H9 (cell line): ENCODE results near the gene KISS1. TPM values are rescaled to one million over a fixed set of nuclear protein-coding genes. Genes with fewer than 3 reads are reported as not detected.

ENCODE experiments used
- DNase-seq: peaks from one replicate; pipeline ENCODE4 v3.0.0-alpha.2; 2017
- H2AFZ ChIP-seq: one replicate; pipeline ENCODE4 v1.6.1; 2013; ENCODE audit warnings: mild to moderate bottlenecking, low read length, control low read depth, moderate library complexity
- H2AK5ac ChIP-seq: 2 replicates; pipeline ENCODE4 v1.6.1; 2013; ENCODE audit warnings: low read length, control low read depth, mixed read lengths; ENCODE audit not compliant: insufficient read length
- H2BK120ac ChIP-seq: one replicate; pipeline ENCODE4 v1.6.1; 2013; ENCODE audit warnings: low read depth, mild to moderate bottlenecking, low read length, control low read depth, inconsistent platforms; ENCODE audit not compliant: poor library complexity, severe bottlenecking
- H2BK12ac ChIP-seq: 2 replicates; pipeline ENCODE4 v1.6.1; 2013; ENCODE audit warnings: low read length, control low read depth, mixed read lengths, low read depth; ENCODE audit not compliant: insufficient read length
- H2BK15ac ChIP-seq: 2 replicates; pipeline ENCODE4 v1.6.1; 2013; ENCODE audit warnings: low read depth, low read length, control low read depth
- H2BK20ac ChIP-seq: one replicate; pipeline ENCODE4 v1.6.1; 2013; ENCODE audit warnings: low read depth, mild to moderate bottlenecking, low read length, control low read depth, inconsistent platforms; ENCODE audit not compliant: poor library complexity, severe bottlenecking
- H2BK5ac ChIP-seq: 2 replicates; pipeline ENCODE4 v1.6.1; 2013; ENCODE audit warnings: low read length, control low read depth, mixed read lengths; ENCODE audit not compliant: insufficient read length
- H3K14ac ChIP-seq: 2 replicates; pipeline ENCODE4 v1.6.1; 2013; ENCODE audit warnings: low read length, control low read depth; ENCODE audit not compliant: insufficient read depth
- H3K18ac ChIP-seq: 2 replicates; pipeline ENCODE4 v1.6.1; 2013; ENCODE audit warnings: low read depth, mild to moderate bottlenecking, mixed read lengths, low read length, control low read depth; ENCODE audit not compliant: insufficient read length
- H3K23ac ChIP-seq: 2 replicates; pipeline ENCODE4 v1.6.1; 2013; ENCODE audit warnings: low read length, control low read depth, mixed read lengths, low read depth; ENCODE audit not compliant: insufficient read length
- H3K23me2 ChIP-seq: 2 replicates; pipeline ENCODE4 v1.6.1; 2013; ENCODE audit warnings: low read depth, mild to moderate bottlenecking, mixed read lengths, low read length, control low read depth; ENCODE audit not compliant: insufficient read length, poor library complexity, severe bottlenecking
- H3K27ac ChIP-seq: 2 replicates; pipeline ENCODE4 v1.5.1; 2013; ENCODE audit warnings: low read length, control low read depth, mixed read lengths, low read depth; ENCODE audit not compliant: insufficient read length
- H3K27me3 ChIP-seq: 2 replicates; pipeline ENCODE4 v1.6.1; 2013; ENCODE audit warnings: low read length, control low read depth, inconsistent platforms; ENCODE audit not compliant: insufficient read depth
- H3K4ac ChIP-seq: 2 replicates; pipeline ENCODE4 v1.6.1; 2013; ENCODE audit warnings: low read depth, mild to moderate bottlenecking, control low read depth, inconsistent platforms, low read length, moderate library complexity
- H3K4me1 ChIP-seq: 2 replicates; pipeline ENCODE4 v1.6.1; 2013; ENCODE audit warnings: low read length, control low read depth, inconsistent platforms; ENCODE audit not compliant: insufficient read depth
- H3K4me2 ChIP-seq: 2 replicates; pipeline ENCODE4 v1.6.1; 2013; ENCODE audit warnings: low read length, control low read depth, mixed read lengths; ENCODE audit not compliant: insufficient read length, insufficient read depth
- H3K56ac ChIP-seq: 2 replicates; pipeline ENCODE4 v1.6.1; 2013; ENCODE audit warnings: low read depth, mild to moderate bottlenecking, mixed read lengths, low read length, control low read depth; ENCODE audit not compliant: insufficient read length
- H3K79me1 ChIP-seq: 2 replicates; pipeline ENCODE4 v1.6.1; 2013; ENCODE audit warnings: low read depth, mild to moderate bottlenecking, moderate library complexity, low read length, control low read depth, inconsistent platforms; ENCODE audit not compliant: insufficient read depth, poor library complexity, severe bottlenecking
- H3K79me2 ChIP-seq: 2 replicates; pipeline ENCODE4 v1.6.1; 2013; ENCODE audit warnings: low read length, control low read depth, inconsistent platforms; ENCODE audit not compliant: insufficient read depth
- H3K9ac ChIP-seq: 2 replicates; pipeline ENCODE4 v1.6.1; 2013; ENCODE audit warnings: low read length, control low read depth, mixed read lengths; ENCODE audit not compliant: insufficient read length; ENCODE audit errors: extremely low read depth
- H3K9me3 ChIP-seq: one replicate; pipeline ENCODE4 v1.6.1; 2013; ENCODE audit warnings: low read depth, low read length, inconsistent platforms; ENCODE audit not compliant: control insufficient read depth
- H3T11ph ChIP-seq: one replicate; pipeline ENCODE4 v1.6.1; 2013; ENCODE audit warnings: mild to moderate bottlenecking, low read length, control low read depth, inconsistent platforms
- H4K20me1 ChIP-seq: one replicate; pipeline ENCODE4 v1.6.1; 2013; ENCODE audit not compliant: control insufficient read depth, insufficient read length, insufficient read depth
- H4K5ac ChIP-seq: 2 replicates; pipeline ENCODE4 v1.6.1; 2013; ENCODE audit warnings: low read depth, mild to moderate bottlenecking, mixed read lengths, low read length, control low read depth; ENCODE audit not compliant: insufficient read length
- H4K8ac ChIP-seq: replicated peaks from 2 replicates; pipeline ENCODE4 v1.6.1; 2013; ENCODE audit warnings: low read length, control low read depth, mixed read lengths, low read depth; ENCODE audit not compliant: insufficient read length
- H4K91ac ChIP-seq: 2 replicates; pipeline ENCODE4 v1.6.1; 2013; ENCODE audit warnings: low read depth, mild to moderate bottlenecking, moderate library complexity, mixed read lengths, low read length, control low read depth; ENCODE audit not compliant: insufficient read length
- H3K27ac Mint-ChIP-seq, 3 experiments: 2 replicates in 2 of 3; 3 replicates in 1 of 3; pipeline ENCODE4 v1.8.0; 2020 to 2021; ENCODE audit warnings: mixed read lengths in 3 of 3, mild to moderate bottlenecking in 1 of 3, moderate library complexity in 1 of 3
- H3K27me3 Mint-ChIP-seq: 2 replicates; pipeline ENCODE4 v1.8.0; 2021; ENCODE audit warnings: low read depth, mild to moderate bottlenecking, moderate library complexity, mixed read lengths
- H3K36me3 Mint-ChIP-seq, 3 experiments: 2 replicates in 2 of 3; 3 replicates in 1 of 3; pipeline ENCODE4 v1.8.0; 2020 to 2021; ENCODE audit warnings: low read depth in 3 of 3, mixed read lengths in 3 of 3; ENCODE audit not compliant: insufficient read depth in 1 of 3
- H3K4me1 Mint-ChIP-seq, 2 experiments: 2 replicates each; pipeline ENCODE4 v1.8.0; 2020; ENCODE audit warnings: mixed read lengths in 2 of 2
- H3K4me3 Mint-ChIP-seq, 2 experiments: 2 replicates in 1 of 2; 3 replicates in 1 of 2; pipeline ENCODE4 v1.8.0; 2020 to 2021; ENCODE audit warnings: mild to moderate bottlenecking in 2 of 2, mixed read lengths in 2 of 2, moderate library complexity in 1 of 2
- H3K9me3 Mint-ChIP-seq, 2 experiments: 2 replicates in 1 of 2; 3 replicates in 1 of 2; pipeline ENCODE4 v1.8.0; 2020; ENCODE audit warnings: mild to moderate bottlenecking in 2 of 2, mixed read lengths in 2 of 2, moderate library complexity in 1 of 2
- WGBS: extraction: QIAGEN DNeasy Blood & Tissue Kit; methylation state at CpG from one replicate; pipeline ENCODE4 v1.1.7; 2013; ENCODE audit warnings: missing lambda C conversion rate, low lambda C conversion rate, mixed read lengths; ENCODE audit not compliant: insufficient read length; ENCODE audit errors: extremely low coverage; 5-methylcytosine and 5-hydroxymethylcytosine counted together
- total RNA-seq: library from RNA; stranded (reverse); gene quantifications from 2 replicates; pipeline ENCODE4 v1.2.1, GENCODE V29; 2021
- TF ChIP-seq, protein P1 (sequence below): fragments of 200-600 bp; sonication (generic); conservative IDR thresholded peaks from 3 replicates; pipeline ENCODE4 v1.8.0; 2021; ENCODE audit warnings: antibody characterized with exemption, mild to moderate bottlenecking

The KISS1 gene
- total RNA-seq, 1 experiment from 2014 or later, result 0.68 TPM

GRCh38 chr1:204172404-204173029 lies 23.8 kb downstream of the KISS1 start:
- H2AK5ac ChIP-seq, result no peak overlapping the region
- WGBS, result no CpG with 5 or more reads among the region's 2 CpGs
- Mint-ChIP-seq H3K4me1 (no peaks in the 10 kb centered on the region), H3K36me3 (peaks cover 0 to 17% (median 8%) of the 10 kb centered on the region in 3 experiments; a peak in 5 of 7 replicates), H3K27ac (no peak overlapping the region; a peak in 1 of 7 replicates), H3K9me3 (peaks cover 32 to 34% of the 10 kb centered on the region in 2 experiments), H3K27me3 (peaks cover 13% of the 10 kb centered on the region), H3K4me3 (no peak overlapping the region)
- no peak overlapping the region for H3K27ac ChIP-seq
- no peaks in the 10 kb centered on the region for H3K4me1 ChIP-seq
- H4K8ac ChIP-seq, result no peak overlapping the region
- H3K79me2 ChIP-seq, result no peaks in the 10 kb centered on the region
- no peak overlapping the region for H3T11ph ChIP-seq
- H3K56ac ChIP-seq, result no peak overlapping the region
- no peak overlapping the region for H2BK15ac ChIP-seq
- TF ChIP-seq, protein P1, sequence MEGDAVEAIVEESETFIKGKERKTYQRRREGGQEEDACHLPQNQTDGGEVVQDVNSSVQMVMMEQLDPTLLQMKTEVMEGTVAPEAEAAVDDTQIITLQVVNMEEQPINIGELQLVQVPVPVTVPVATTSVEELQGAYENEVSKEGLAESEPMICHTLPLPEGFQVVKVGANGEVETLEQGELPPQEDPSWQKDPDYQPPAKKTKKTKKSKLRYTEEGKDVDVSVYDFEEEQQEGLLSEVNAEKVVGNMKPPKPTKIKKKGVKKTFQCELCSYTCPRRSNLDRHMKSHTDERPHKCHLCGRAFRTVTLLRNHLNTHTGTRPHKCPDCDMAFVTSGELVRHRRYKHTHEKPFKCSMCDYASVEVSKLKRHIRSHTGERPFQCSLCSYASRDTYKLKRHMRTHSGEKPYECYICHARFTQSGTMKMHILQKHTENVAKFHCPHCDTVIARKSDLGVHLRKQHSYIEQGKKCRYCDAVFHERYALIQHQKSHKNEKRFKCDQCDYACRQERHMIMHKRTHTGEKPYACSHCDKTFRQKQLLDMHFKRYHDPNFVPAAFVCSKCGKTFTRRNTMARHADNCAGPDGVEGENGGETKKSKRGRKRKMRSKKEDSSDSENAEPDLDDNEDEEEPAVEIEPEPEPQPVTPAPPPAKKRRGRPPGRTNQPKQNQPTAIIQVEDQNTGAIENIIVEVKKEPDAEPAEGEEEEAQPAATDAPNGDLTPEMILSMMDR, result no peak
- H4K5ac ChIP-seq, result no peak overlapping the region
- H2BK20ac ChIP-seq, result no peak overlapping the region
- H3K14ac ChIP-seq, result no peak overlapping the region
- H3K9me3 ChIP-seq, result peaks cover 21% of the 10 kb centered on the region
- H3K23me2 ChIP-seq, result no peaks in the 10 kb centered on the region
- no peak overlapping the region for H3K4ac ChIP-seq
- no peak overlapping the region for H4K91ac ChIP-seq
- no peaks in the 10 kb centered on the region for H3K27me3 ChIP-seq
- H2BK120ac ChIP-seq, result no peak overlapping the region
- H3K9ac ChIP-seq, result no peak overlapping the region
- H2BK12ac ChIP-seq, result no peak overlapping the region
- no peak overlapping the region for H3K18ac ChIP-seq
- H2BK5ac ChIP-seq, result no peak overlapping the region
- DNase-seq, result no peak
- no peaks in the 10 kb centered on the region for H3K79me1 ChIP-seq
- H4K20me1 ChIP-seq, result no peaks in the 10 kb centered on the region
- no peak overlapping the region for H3K23ac ChIP-seq
- H2AFZ ChIP-seq, result no peak overlapping the region
- no peak overlapping the region for H3K4me2 ChIP-seq
